BLaER1 (cell line): ENCODE data around the gene ABCA6.

Experiments
- H3K27ac ChIP-seq: shearing (Covaris generic); formaldehyde crosslinking; 2 replicates; pipeline ENCODE4 v1.8.1; 2022
- H3K27me3 ChIP-seq: shearing (Covaris generic); formaldehyde crosslinking; 2 replicates; pipeline ENCODE4 v1.8.1; 2022
- H3K36me3 ChIP-seq: shearing (Covaris generic); formaldehyde crosslinking; 2 replicates; pipeline ENCODE4 v1.8.1; 2022
- H3K4me1 ChIP-seq: shearing (Covaris generic); formaldehyde crosslinking; 2 replicates; pipeline ENCODE4 v1.8.1; 2022
- H3K4me2 ChIP-seq: shearing (Covaris generic); formaldehyde crosslinking; 2 replicates; pipeline ENCODE4 v1.8.1; 2022
- H3K4me3 ChIP-seq: shearing (Covaris generic); formaldehyde crosslinking; 2 replicates; pipeline ENCODE4 v1.8.1; 2022
- H3K9ac ChIP-seq: shearing (Covaris generic); formaldehyde crosslinking; 2 replicates; pipeline ENCODE4 v1.8.1; 2022
- H3K9me3 ChIP-seq: shearing (Covaris generic); formaldehyde crosslinking; 2 replicates; pipeline ENCODE4 v1.8.1; 2022
- H4K20me1 ChIP-seq: shearing (Covaris generic); formaldehyde crosslinking; 2 replicates; pipeline ENCODE4 v1.8.1; 2022
- Cebpa-rat ChIP-seq: shearing (Covaris generic); IDR thresholded peaks from 2 replicates; pipeline ENCODE4 v1.8.1; 2022

ABCA6 gene

DNA sequence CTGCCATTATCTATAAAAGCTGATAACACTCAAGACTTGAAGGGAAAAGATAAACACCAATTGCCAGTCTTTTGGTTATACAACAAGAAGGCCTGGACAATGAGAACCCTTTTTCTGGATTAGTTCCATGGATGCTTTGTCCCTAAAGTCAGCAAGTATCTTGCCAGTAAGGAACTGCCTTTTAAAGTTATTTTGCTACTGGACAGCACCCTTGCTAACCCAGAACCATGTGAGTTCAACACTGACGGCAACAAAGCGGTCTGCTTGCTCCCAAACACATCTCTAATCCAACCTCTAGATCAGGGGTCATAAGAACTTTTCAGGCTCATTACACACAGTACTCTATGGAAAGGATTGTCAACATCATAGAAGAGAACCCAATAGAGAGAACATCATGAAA is 25.3 kb upstream of the ABCA6 start:
- no peak for TF ChIP-seq Cebpa-rat
- H3K27ac ChIP-seq, result no peak overlapping the region
- peaks cover 10% of the 10 kb centered on the region; the same call in 1 of the 2 replicates for H3K4me1 ChIP-seq

DNA sequence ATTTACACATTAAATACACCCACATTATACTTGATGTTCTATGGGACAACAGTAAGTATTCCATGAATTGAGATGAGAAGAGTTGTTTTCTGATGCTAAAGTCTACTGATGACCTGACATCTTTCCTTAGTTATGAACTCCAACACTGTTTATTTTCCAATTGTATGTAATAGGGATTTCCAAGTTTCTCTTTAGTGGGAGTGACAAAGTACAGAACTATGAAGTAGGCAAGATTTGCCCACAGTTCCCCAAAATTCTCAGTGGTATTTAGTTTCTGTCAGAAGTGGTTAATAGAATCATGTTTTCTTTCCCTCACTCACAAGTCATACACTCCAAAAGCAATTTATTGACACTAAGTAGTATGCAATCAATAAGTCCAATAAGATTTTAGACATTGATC is 22.5 kb upstream of the ABCA6 start:
- no peaks in the 10 kb centered on the region for H3K27me3 ChIP-seq
- no peak overlapping the region for H3K27ac ChIP-seq
- H3K36me3 ChIP-seq, result no peaks in the 10 kb centered on the region
- H3K4me1 ChIP-seq, result no peaks in the 10 kb centered on the region
- no peaks in the 10 kb centered on the region for H4K20me1 ChIP-seq
- no peak overlapping the region for H3K4me3 ChIP-seq
- no peak for TF ChIP-seq Cebpa-rat
- H3K4me2 ChIP-seq, result no peak overlapping the region
- no peak overlapping the region for H3K9ac ChIP-seq
- H3K9me3 ChIP-seq, result no peaks in the 10 kb centered on the region

More for the DNA sequence above, 25.3 kb upstream of the ABCA6 start:
- H4K20me1 ChIP-seq, result no peaks in the 10 kb centered on the region
- no peaks in the 10 kb centered on the region for H3K27me3 ChIP-seq
- H3K36me3 ChIP-seq, result no peaks in the 10 kb centered on the region
- no peak overlapping the region for H3K9ac ChIP-seq
- H3K9me3 ChIP-seq, result no peaks in the 10 kb centered on the region
- H3K4me2 ChIP-seq, result no peak overlapping the region
- H3K4me3 ChIP-seq, result no peak overlapping the region

DNA sequence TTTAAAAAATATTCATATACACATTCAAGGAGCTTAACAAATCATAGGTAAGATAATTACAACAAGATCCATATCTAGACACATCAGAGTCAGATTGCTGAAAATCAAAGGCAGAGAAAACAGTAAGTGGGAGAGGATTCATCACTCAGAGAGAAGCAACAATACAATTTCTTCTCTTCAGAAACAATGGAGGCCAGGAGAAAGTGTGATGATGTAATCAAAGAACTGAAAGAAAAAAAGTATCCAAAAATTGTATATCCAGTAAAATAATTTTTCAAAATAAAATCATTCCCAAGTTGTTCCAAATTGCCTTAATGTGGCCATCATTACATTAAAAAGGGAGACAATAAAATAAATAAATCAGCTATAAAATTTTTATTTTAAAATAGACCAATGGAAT is 17.7 kb upstream of the ABCA6 start:
- H3K27me3 ChIP-seq, result no peaks in the 10 kb centered on the region
- H3K4me3 ChIP-seq, result no peak overlapping the region
- H3K4me2 ChIP-seq, result no peak overlapping the region
- no peak for TF ChIP-seq Cebpa-rat
- H4K20me1 ChIP-seq, result no peaks in the 10 kb centered on the region
- no peak overlapping the region for H3K9ac ChIP-seq
- no peak overlapping the region for H3K27ac ChIP-seq
- H3K36me3 ChIP-seq, result no peaks in the 10 kb centered on the region
- no peaks in the 10 kb centered on the region for H3K4me1 ChIP-seq
- no peaks in the 10 kb centered on the region for H3K9me3 ChIP-seq

DNA sequence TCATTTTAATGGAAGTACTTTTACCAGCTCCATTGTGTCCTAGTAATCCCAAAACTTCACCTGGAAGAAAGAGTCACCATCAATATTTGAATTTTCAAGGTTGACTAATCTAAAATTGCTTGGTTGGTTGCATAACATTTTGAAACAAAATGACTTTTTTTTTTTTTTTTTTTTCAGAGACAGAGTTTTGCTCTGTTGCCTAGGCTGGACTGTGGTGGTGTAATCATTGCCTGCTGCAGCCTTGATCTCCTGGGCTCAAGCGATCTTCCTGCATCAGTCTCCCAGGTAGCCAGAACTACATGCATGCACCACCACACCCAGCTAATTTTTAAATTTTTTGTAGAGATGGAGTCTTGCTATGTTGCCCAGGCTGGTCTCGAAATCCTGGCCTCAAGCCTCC is 12.6 kb upstream of the ABCA6 start:
- Histone ChIP-seq H3K36me3 (no peaks in the 10 kb centered on the region), H3K9ac (no peak overlapping the region), H3K27me3 (no peaks in the 10 kb centered on the region), H3K27ac (no peak overlapping the region), H3K4me2 (no peak overlapping the region), H3K4me3 (no peak overlapping the region), H4K20me1 (no peaks in the 10 kb centered on the region), H3K9me3 (no peaks in the 10 kb centered on the region), H3K4me1 (no peaks in the 10 kb centered on the region)
- TF ChIP-seq Cebpa-rat, result no peak

DNA sequence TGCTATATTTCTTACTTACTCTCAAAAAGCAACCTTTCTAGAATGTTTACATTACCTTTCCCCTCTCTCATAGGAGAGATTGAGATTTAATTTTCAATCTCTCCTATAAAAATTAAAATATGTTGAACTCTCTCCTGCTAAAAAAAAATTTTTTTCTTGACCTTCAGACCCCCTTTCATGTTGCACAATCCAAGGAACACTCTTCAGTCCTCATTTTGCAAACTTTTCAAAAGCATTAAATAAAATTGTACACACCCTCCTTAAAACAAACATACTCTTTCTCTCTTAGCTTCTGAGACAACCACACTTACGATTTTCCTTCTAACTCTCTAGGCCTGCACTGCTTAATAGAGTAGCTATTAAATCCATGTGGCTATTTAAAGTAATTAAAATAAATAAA is 8.6 kb upstream of the ABCA6 start:
- no peak overlapping the region for H3K27ac ChIP-seq
- no peaks in the 10 kb centered on the region for H4K20me1 ChIP-seq
- no peak for TF ChIP-seq Cebpa-rat

DNA sequence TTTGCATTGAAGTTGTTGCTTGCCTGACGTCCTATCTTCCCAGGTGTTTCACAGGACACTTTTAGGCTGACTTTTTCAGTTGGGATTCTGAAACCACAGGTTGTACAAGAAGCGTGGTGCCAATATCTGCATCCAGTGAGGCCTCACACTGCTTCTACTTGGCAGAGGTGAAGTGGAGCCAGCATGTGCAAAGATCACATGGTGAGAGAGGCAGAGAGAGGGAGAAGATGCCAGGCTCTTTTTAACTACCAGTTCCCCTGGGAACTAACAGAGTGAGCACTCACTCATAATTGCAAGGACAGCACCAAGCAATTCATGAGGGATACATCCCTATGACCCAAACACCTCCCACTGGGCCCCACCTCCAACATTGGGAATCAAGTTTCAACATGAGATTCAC is 5.8 kb upstream of the ABCA6 start:
- Histone ChIP-seq H4K20me1 (no peaks in the 10 kb centered on the region), H3K4me3 (no peak overlapping the region), H3K9me3 (no peaks in the 10 kb centered on the region), H3K27ac (no peak overlapping the region), H3K36me3 (no peaks in the 10 kb centered on the region), H3K27me3 (no peaks in the 10 kb centered on the region), H3K4me1 (no peaks in the 10 kb centered on the region), H3K4me2 (no peak overlapping the region), H3K9ac (no peak overlapping the region)
- TF ChIP-seq Cebpa-rat, result no peak

More for the DNA sequence above, 8.6 kb upstream of the ABCA6 start:
- Histone ChIP-seq H3K36me3 (no peaks in the 10 kb centered on the region), H3K4me3 (no peak overlapping the region), H3K9ac (no peak overlapping the region), H3K27me3 (no peaks in the 10 kb centered on the region), H3K9me3 (no peaks in the 10 kb centered on the region), H3K4me1 (no peaks in the 10 kb centered on the region), H3K4me2 (no peak overlapping the region)

DNA sequence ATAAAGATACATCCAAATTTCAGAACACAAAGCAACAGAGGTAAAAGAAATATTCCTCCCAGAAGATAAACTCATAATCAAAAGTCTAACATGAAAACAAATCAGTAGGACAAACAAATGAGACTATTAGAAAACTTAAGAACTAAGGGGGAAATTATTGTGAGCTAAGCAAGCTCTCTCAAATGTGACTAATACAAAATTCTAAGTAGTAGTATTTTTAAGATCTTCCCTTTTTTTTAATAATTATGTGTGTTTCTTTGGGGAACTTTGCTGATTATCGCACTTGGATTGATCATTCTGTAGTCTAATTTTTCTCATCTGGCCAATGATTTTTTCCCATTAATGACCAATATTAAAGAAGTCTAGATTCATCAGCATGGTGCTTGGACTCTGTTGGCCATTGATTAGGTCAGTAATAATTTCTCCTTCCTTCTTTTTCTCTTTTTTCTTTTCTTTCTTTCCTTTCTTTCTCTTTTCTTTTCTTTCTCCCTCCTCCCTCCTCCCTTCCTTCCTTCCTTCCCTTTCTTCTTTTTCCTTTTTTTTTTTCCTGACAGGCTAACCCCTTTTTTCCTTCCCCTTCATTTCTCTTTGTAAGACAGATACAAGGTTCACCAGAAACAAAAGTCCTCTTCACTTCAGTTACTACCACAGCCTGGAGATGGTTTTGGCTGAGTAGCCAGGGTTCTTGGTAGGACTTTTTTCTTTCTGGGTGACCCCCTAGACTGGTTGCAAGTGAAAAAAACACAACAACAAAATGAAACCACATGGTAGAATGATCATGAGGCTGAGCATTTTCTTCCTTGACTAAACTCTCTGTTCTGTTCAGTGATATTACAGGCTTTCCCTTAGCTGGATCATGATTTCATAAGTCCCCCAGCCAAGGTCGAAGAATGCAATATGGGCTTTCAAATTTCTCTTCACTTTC is 2.9 kb upstream of the ABCA6 start:
- TF ChIP-seq Cebpa-rat, result no peak
- Histone ChIP-seq H3K36me3 (no peaks in the 10 kb centered on the region), H3K9ac (no peak overlapping the region)

DNA sequence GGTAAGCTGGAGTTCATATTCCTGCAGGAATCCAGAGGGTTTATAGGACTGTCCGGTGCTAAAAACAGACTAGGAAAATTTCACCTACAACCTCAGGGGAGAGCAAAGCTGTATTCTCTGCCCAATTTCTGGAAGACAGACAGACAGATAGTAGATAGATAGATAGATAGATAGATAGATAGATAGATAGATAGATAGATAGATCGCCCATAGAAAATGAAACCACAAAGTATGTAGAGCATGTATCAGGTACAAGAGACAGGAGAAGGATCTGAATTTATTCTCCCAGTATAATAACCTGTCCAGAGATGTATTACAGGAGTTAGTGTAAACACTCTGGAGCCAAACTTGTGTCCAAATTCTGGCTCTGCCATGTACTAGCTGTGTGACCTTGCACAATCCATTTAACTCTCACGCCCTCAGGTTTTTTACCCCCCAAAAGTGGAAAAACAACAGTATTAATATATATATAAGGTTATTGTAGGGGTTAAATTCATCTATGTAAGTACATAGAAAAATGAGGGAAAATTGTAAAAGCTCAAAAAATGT is 2.1 kb upstream of the ABCA6 start:
- TF ChIP-seq Cebpa-rat, result no peak
- Histone ChIP-seq H3K4me3 (no peak overlapping the region), H3K9ac (no peak overlapping the region), H3K36me3 (no peaks in the 10 kb centered on the region), H3K27ac (no peak overlapping the region), H4K20me1 (no peaks in the 10 kb centered on the region), H3K27me3 (no peaks in the 10 kb centered on the region), H3K4me2 (no peak overlapping the region), H3K9me3 (no peaks in the 10 kb centered on the region), H3K4me1 (no peaks in the 10 kb centered on the region)

More for the DNA sequence above, 2.9 kb upstream of the ABCA6 start:
- Histone ChIP-seq H3K27me3 (no peaks in the 10 kb centered on the region), H3K4me1 (no peaks in the 10 kb centered on the region), H3K9me3 (no peaks in the 10 kb centered on the region), H3K4me2 (no peak overlapping the region), H3K4me3 (no peak overlapping the region), H3K27ac (no peak overlapping the region), H4K20me1 (no peaks in the 10 kb centered on the region)

DNA sequence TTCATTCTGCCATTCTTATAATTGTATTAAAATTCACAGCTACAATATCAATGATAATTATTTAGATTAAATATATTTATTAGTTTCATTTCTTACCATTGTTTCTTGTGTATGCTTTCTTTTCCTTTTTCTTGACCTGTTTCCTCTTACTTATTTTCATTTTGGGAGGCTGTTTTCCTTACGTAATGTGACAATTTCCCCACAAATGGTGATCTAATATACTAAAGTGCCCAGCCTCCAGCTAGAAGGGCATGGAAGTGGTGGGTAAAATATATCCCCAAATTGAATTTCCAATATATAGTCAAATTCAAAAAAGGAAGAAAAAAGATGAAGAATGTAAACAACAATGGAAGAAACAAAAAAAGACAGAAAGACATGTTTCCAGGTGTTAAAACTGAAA is 1.5 kb upstream of the ABCA6 start:
- TF ChIP-seq Cebpa-rat, result no peak
- H3K4me2 ChIP-seq, result no peak overlapping the region
- H3K4me1 ChIP-seq, result no peaks in the 10 kb centered on the region
- H3K9ac ChIP-seq, result no peak overlapping the region
- H3K9me3 ChIP-seq, result no peaks in the 10 kb centered on the region
- no peaks in the 10 kb centered on the region for H3K36me3 ChIP-seq
- H3K27me3 ChIP-seq, result no peaks in the 10 kb centered on the region
- no peaks in the 10 kb centered on the region for H4K20me1 ChIP-seq
- H3K27ac ChIP-seq, result no peak overlapping the region
- no peak overlapping the region for H3K4me3 ChIP-seq

DNA sequence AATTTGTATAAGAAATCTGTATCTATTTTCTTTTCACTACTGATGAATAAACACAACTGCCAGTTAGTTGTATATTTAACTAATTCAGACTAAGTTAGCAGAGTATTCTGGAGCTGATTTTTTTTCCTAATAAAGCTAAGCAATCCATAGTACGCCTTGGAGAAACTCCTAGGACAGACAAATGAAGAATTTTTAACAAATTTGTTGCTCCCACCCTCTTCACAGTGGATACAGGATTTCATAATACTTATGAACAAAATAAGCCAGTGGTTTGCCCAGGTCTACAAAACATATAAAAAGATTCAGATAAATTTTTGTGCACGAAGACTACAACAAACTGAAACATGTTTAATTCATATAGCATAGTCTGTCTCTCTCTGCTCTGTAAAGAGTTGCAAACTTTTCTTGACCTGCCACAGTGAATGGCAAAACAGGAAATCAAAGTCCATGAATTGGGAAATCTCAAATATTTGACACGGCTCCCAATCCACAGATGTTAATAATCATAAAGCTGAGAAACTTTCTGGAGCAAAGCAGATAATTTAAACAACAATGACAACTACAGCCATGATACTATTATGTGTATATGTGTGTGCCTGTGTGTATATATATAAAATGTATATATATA is 594 bp upstream of the ABCA6 start:
- no peaks in the 10 kb centered on the region for H3K4me1 ChIP-seq
- H3K4me2 ChIP-seq, result no peak overlapping the region
- no peak for TF ChIP-seq Cebpa-rat
- H3K9ac ChIP-seq, result no peak overlapping the region
- no peak overlapping the region for H3K27ac ChIP-seq
- no peak overlapping the region for H3K4me3 ChIP-seq
- H3K36me3 ChIP-seq, result no peaks in the 10 kb centered on the region
- no peaks in the 10 kb centered on the region for H3K9me3 ChIP-seq
- no peaks in the 10 kb centered on the region for H4K20me1 ChIP-seq
- H3K27me3 ChIP-seq, result no peaks in the 10 kb centered on the region
